Mesenchymal stem cell (in vitro differentiated cells and primary cell): Measurements from ENCODE around the gene ZNF766.

Experiments
- DNase-seq: peaks from one replicate; pipeline ENCODE4 v3.0.0-alpha.2; 2013
- H2AFZ ChIP-seq: one replicate; pipeline ENCODE4 v1.6.1; 2013; ENCODE audit warnings: low read depth, mild to moderate bottlenecking, control low read depth, inconsistent platforms, low read length, moderate library complexity
- H2AK5ac ChIP-seq: 2 replicates; pipeline ENCODE4 v1.6.1; 2013; ENCODE audit warnings: low read length, moderate library complexity, mild to moderate bottlenecking, inconsistent platforms; ENCODE audit not compliant: severe bottlenecking
- H2BK120ac ChIP-seq: one replicate; pipeline ENCODE4 v1.6.1; 2013; ENCODE audit warnings: low read depth, mild to moderate bottlenecking, inconsistent platforms, low read length, moderate library complexity
- H2BK12ac ChIP-seq, 2 experiments: one replicate each; pipeline ENCODE4 v1.6.1; 2013; ENCODE audit warnings: inconsistent platforms in 2 of 2, low read length in 2 of 2, mild to moderate bottlenecking in 2 of 2, moderate library complexity in 2 of 2, control low read depth in 1 of 2
- H2BK15ac ChIP-seq: one replicate; pipeline ENCODE4 v1.6.1; 2013; ENCODE audit warnings: mild to moderate bottlenecking, low read depth, inconsistent platforms; ENCODE audit not compliant: poor library complexity, severe bottlenecking
- H2BK5ac ChIP-seq: 2 replicates; pipeline ENCODE4 v1.6.1; 2013; ENCODE audit warnings: low read depth, mild to moderate bottlenecking, low read length, control low read depth, inconsistent platforms; ENCODE audit not compliant: poor library complexity, severe bottlenecking
- H3K14ac ChIP-seq, 2 experiments: one replicate each; pipeline ENCODE4 v1.6.1; 2013; ENCODE audit warnings: inconsistent platforms in 2 of 2, low read length in 2 of 2, control low read depth in 1 of 2, mild to moderate bottlenecking in 1 of 2, moderate library complexity in 1 of 2
- H3K18ac ChIP-seq, 2 experiments: one replicate each; pipeline ENCODE4 v1.6.1; 2013; ENCODE audit warnings: inconsistent platforms in 2 of 2, low read length in 2 of 2, control low read depth in 1 of 2, low read depth in 1 of 2, mild to moderate bottlenecking in 1 of 2
- H3K23ac ChIP-seq, 2 experiments: one replicate each; pipeline ENCODE4 v1.6.1; 2013; ENCODE audit warnings: inconsistent platforms in 2 of 2, low read length in 2 of 2, mild to moderate bottlenecking in 2 of 2, moderate library complexity in 2 of 2, control low read depth in 1 of 2
- H3K27ac ChIP-seq: 2 replicates; pipeline ENCODE4 v1.5.1; 2013; ENCODE audit warnings: mild to moderate bottlenecking, moderate library complexity, low read length, control low read depth, inconsistent platforms; ENCODE audit not compliant: poor library complexity, severe bottlenecking
- H3K27me3 ChIP-seq, 2 experiments: 2 replicates each; pipeline versions ENCODE4 v1.6.1 to v1.7.0; 2013; ENCODE audit warnings: low read length in 2 of 2, mild to moderate bottlenecking in 2 of 2, moderate library complexity in 2 of 2, control low read depth in 1 of 2, inconsistent platforms in 1 of 2; ENCODE audit not compliant: control insufficient read depth in 1 of 2, insufficient read depth in 1 of 2
- H3K36me3 ChIP-seq, 2 experiments: 2 replicates each; pipeline versions ENCODE4 v1.6.1 to v1.7.0; 2013; ENCODE audit warnings: low read length in 2 of 2, control low read depth in 1 of 2, inconsistent platforms in 1 of 2, low read depth in 1 of 2, mild to moderate bottlenecking in 1 of 2; ENCODE audit not compliant: insufficient read depth in 2 of 2, control insufficient read depth in 1 of 2
- H3K4ac ChIP-seq, 2 experiments: one replicate each; pipeline ENCODE4 v1.6.1; 2013; ENCODE audit warnings: inconsistent platforms in 2 of 2, low read length in 2 of 2, mild to moderate bottlenecking in 2 of 2, moderate library complexity in 2 of 2, control low read depth in 1 of 2, low read depth in 1 of 2
- H3K4me1 ChIP-seq: 2 replicates; pipeline ENCODE4 v1.6.1; 2013; ENCODE audit warnings: low read depth, low read length, control low read depth; ENCODE audit not compliant: control insufficient read depth, insufficient read depth
- H3K4me2 ChIP-seq: 2 replicates; pipeline ENCODE4 v1.6.1; 2013; ENCODE audit warnings: low read length, mild to moderate bottlenecking, inconsistent platforms; ENCODE audit not compliant: poor library complexity, severe bottlenecking
- H3K4me3 ChIP-seq, 2 experiments: 2 replicates each; pipeline versions ENCODE4 v1.5.1 to v1.7.0; 2013; ENCODE audit warnings: low read length in 2 of 2, mild to moderate bottlenecking in 2 of 2, control low read depth in 1 of 2, low read depth in 1 of 2; ENCODE audit not compliant: insufficient read depth in 1 of 2
- H3K79me1 ChIP-seq: replicated peaks from 2 replicates; pipeline ENCODE4 v1.6.1; 2013; ENCODE audit warnings: mild to moderate bottlenecking, control low read depth, low read length, inconsistent platforms; ENCODE audit not compliant: poor library complexity, severe bottlenecking
- H3K9ac ChIP-seq: 2 replicates; pipeline ENCODE4 v1.7.0; 2013; ENCODE audit warnings: mild to moderate bottlenecking, low read length, moderate library complexity
- H3K9me3 ChIP-seq: 2 replicates; pipeline ENCODE4 v1.7.0; 2013; ENCODE audit warnings: mild to moderate bottlenecking, low read length; ENCODE audit not compliant: control insufficient read depth
- H4K8ac ChIP-seq: one replicate; pipeline ENCODE4 v1.6.1; 2013; ENCODE audit warnings: inconsistent platforms, mild to moderate bottlenecking, low read length, moderate library complexity
- H4K91ac ChIP-seq: one replicate; pipeline ENCODE4 v1.6.1; 2013; ENCODE audit warnings: mild to moderate bottlenecking, low read length, inconsistent platforms
- WGBS: methylation state at CpG from one replicate; pipeline ENCODE4 v1.1.7; 2013; ENCODE audit warnings: mixed read lengths; 5-methylcytosine and 5-hydroxymethylcytosine counted together

Gene ZNF766

GRCh38 chr19:52274191-52274590, 4.8 kb downstream of the ZNF766 start:
- WGBS = 83% methylated on average over 5 of the region's 5 CpGs
- peaks cover 44 to 45% of the 10 kb centered on the region in 2 experiments for H3K36me3 ChIP-seq
- H4K8ac ChIP-seq = no peak overlapping the region
- no peak overlapping the region for H2AK5ac ChIP-seq
- H3K27ac ChIP-seq = no peak overlapping the region
- H4K91ac ChIP-seq = no peak overlapping the region
- no peak overlapping the region for H3K18ac ChIP-seq
- no peak overlapping the region for H2AFZ ChIP-seq
- H2BK12ac ChIP-seq = no peak overlapping the region
- no peak overlapping the region for H2BK15ac ChIP-seq
- DNase-seq = no peak
- no peak overlapping the region for H3K4me2 ChIP-seq
- H3K4me3 ChIP-seq = no peak overlapping the region
- peaks cover 3% of the 10 kb centered on the region for H3K4me1 ChIP-seq
- H3K9me3 ChIP-seq = peaks cover 15% of the 10 kb centered on the region
- no peak overlapping the region for H3K9ac ChIP-seq
- H3K27me3 ChIP-seq = no peaks in the 10 kb centered on the region
- no peak overlapping the region for H3K4ac ChIP-seq
- H3K14ac ChIP-seq = no peak overlapping the region
- no peak overlapping the region for H3K23ac ChIP-seq
- peaks cover 18% of the 10 kb centered on the region for H3K79me1 ChIP-seq
- no peak overlapping the region for H2BK5ac ChIP-seq
- H2BK120ac ChIP-seq = no peak overlapping the region

GRCh38 chr19:52275988-52276387, 6.6 kb downstream of the ZNF766 start:
- Histone ChIP-seq H3K18ac (no peak overlapping the region), H3K23ac (no peak overlapping the region), H3K4me2 (no peak overlapping the region), H3K14ac (no peak overlapping the region), H3K79me1 (peaks cover 18% of the 10 kb centered on the region), H3K9ac (no peak overlapping the region), H3K4ac (no peak overlapping the region), H3K27me3 (no peaks in the 10 kb centered on the region), H2AK5ac (no peak overlapping the region), H3K27ac (no peak overlapping the region), H4K8ac (no peak overlapping the region), H3K9me3 (peaks cover 16% of the 10 kb centered on the region), H3K4me1 (no peaks in the 10 kb centered on the region), H2BK12ac (no peak overlapping the region), H2AFZ (no peak overlapping the region), H3K4me3 (no peak overlapping the region), H2BK15ac (no peak overlapping the region), H3K36me3 (peaks cover 44 to 45% of the 10 kb centered on the region in 2 experiments), H4K91ac (no peak overlapping the region), H2BK120ac (no peak overlapping the region), H2BK5ac (no peak overlapping the region)
- no peak for DNase-seq
- WGBS = 100% methylated on average over 2 of the region's 5 CpGs

- H4K8ac ChIP-seq = no peak overlapping the region
- no peak overlapping the region for H2AFZ ChIP-seq
- no peak overlapping the region for H3K27ac ChIP-seq
- H2BK120ac ChIP-seq = no peak overlapping the region
- no peak overlapping the region for H3K4me3 ChIP-seq
- H3K4me2 ChIP-seq = no peak overlapping the region
- no peak overlapping the region for H3K23ac ChIP-seq
- peaks cover 21% of the 10 kb centered on the region for H3K9me3 ChIP-seq
- no peak overlapping the region for H2BK12ac ChIP-seq
- H2BK15ac ChIP-seq = no peak overlapping the region
- no peak overlapping the region for H2AK5ac ChIP-seq
- no peaks in the 10 kb centered on the region for H3K27me3 ChIP-seq
- no peak overlapping the region for H4K91ac ChIP-seq
- H3K4ac ChIP-seq = no peak overlapping the region
- no peak overlapping the region for H3K9ac ChIP-seq
- no peak overlapping the region for H3K14ac ChIP-seq
- H3K79me1 ChIP-seq = peaks cover 19% of the 10 kb centered on the region
- H2BK5ac ChIP-seq = no peak overlapping the region
- WGBS = 97% methylated on average over 6 of the region's 6 CpGs
- H3K36me3 ChIP-seq = peaks cover 41 to 47% of the 10 kb centered on the region in 2 experiments
- H3K4me1 ChIP-seq = no peaks in the 10 kb centered on the region
- no peak for DNase-seq
- no peak overlapping the region for H3K18ac ChIP-seq
Measured at GRCh38 chr19:52277471-52277870, 8.1 kb downstream of the ZNF766 start.

GRCh38 chr19:52286256-52286655, 16.9 kb downstream of the ZNF766 start:
- WGBS = 99% methylated on average over 5 of the region's 6 CpGs
- no peak overlapping the region for H3K4ac ChIP-seq
- no peak overlapping the region for H2BK120ac ChIP-seq
- H3K23ac ChIP-seq = no peak overlapping the region
- no peaks in the 10 kb centered on the region for H3K27me3 ChIP-seq
- no peak overlapping the region for H2BK15ac ChIP-seq
- H3K18ac ChIP-seq = no peak overlapping the region
- H3K9ac ChIP-seq = no peak overlapping the region
- H2BK12ac ChIP-seq = no peak overlapping the region
- H2BK5ac ChIP-seq = no peak overlapping the region
- H2AFZ ChIP-seq = no peak overlapping the region
- no peak overlapping the region for H2AK5ac ChIP-seq
- H3K79me1 ChIP-seq = peaks cover 34% of the 10 kb centered on the region
- H3K4me1 ChIP-seq = no peaks in the 10 kb centered on the region
- H4K8ac ChIP-seq = no peak overlapping the region
- H3K9me3 ChIP-seq = peaks cover 46% of the 10 kb centered on the region
- peaks cover 59 to 83% of the 10 kb centered on the region in 2 experiments for H3K36me3 ChIP-seq
- no peak overlapping the region for H3K4me3 ChIP-seq
- H4K91ac ChIP-seq = no peak overlapping the region
- H3K27ac ChIP-seq = no peak overlapping the region
- no peak for DNase-seq
- no peak overlapping the region for H3K14ac ChIP-seq
- H3K4me2 ChIP-seq = no peak overlapping the region
